GM23338 (cell line): ENCODE measurements around the gene EPHB2. TPM values are rescaled to one million over a fixed set of nuclear protein-coding genes. Genes with fewer than 3 reads are reported as not detected.

Experiments
- ATAC-seq: fragments of 200-7000 bp; cut with Tn5 transposase; 3 replicates; pipeline ENCODE4 v1.9.1; 2020
- DNase-seq: peaks from one replicate; pipeline ENCODE4 v3.0.0-alpha.2; 2015; ENCODE audit warnings: low spot score
- H2AFZ ChIP-seq: fragments of 200-600 bp; sonication (generic); 2 replicates; pipeline ENCODE4 v1.8.0; 2016; ENCODE audit warnings: antibody characterized with exemption, mild to moderate bottlenecking, moderate library complexity
- H3F3A ChIP-seq: fragments of 200-600 bp; sonication (generic); replicated peaks from 2 replicates; pipeline ENCODE4 v1.8.0; 2017; ENCODE audit warnings: antibody characterized with exemption, mixed run types, low read depth
- H3K27ac ChIP-seq: fragments of 200-600 bp; sonication (generic); 2 replicates; pipeline ENCODE4 v1.6.1; 2016; ENCODE audit warnings: low read depth
- H3K27me3 ChIP-seq: fragments of 200-600 bp; sonication (generic); 2 replicates; pipeline ENCODE4 v1.8.0; 2016; ENCODE audit warnings: mild to moderate bottlenecking, mixed run types, moderate library complexity; ENCODE audit not compliant: insufficient read depth
- H3K36me3 ChIP-seq: fragments of 200-600 bp; sonication (generic); 2 replicates; pipeline ENCODE4 v1.8.0; 2016; ENCODE audit warnings: mild to moderate bottlenecking; ENCODE audit not compliant: insufficient read depth
- H3K4me1 ChIP-seq: fragments of 200-600 bp; sonication (generic); 2 replicates; pipeline ENCODE4 v1.8.0; 2016; ENCODE audit warnings: mild to moderate bottlenecking, moderate library complexity; ENCODE audit not compliant: insufficient read depth
- H3K4me2 ChIP-seq: fragments of 200-600 bp; sonication (generic); 2 replicates; pipeline ENCODE4 v1.7.1; 2017; ENCODE audit warnings: mixed run types
- H3K4me3 ChIP-seq: fragments of 200-600 bp; sonication (generic); 2 replicates; pipeline ENCODE4 v1.6.1; 2016; ENCODE audit warnings: mixed run types
- H3K79me2 ChIP-seq: fragments of 200-600 bp; sonication (generic); replicated peaks from 2 replicates; pipeline ENCODE4 v1.8.0; 2017; ENCODE audit warnings: mild to moderate bottlenecking; ENCODE audit not compliant: insufficient read depth
- H3K9me2 ChIP-seq: fragments of 200-600 bp; sonication (generic); 2 replicates; pipeline ENCODE4 v1.8.0; 2017; ENCODE audit not compliant: insufficient read depth
- H4K20me1 ChIP-seq: fragments of 200-600 bp; sonication (generic); replicated peaks from 2 replicates; pipeline ENCODE4 v1.8.0; 2017; ENCODE audit warnings: mild to moderate bottlenecking; ENCODE audit not compliant: insufficient read depth
- H3K27ac Mint-ChIP-seq: 2 replicates; pipeline ENCODE4 v1.8.0; 2020; ENCODE audit warnings: inconsistent platforms, mild to moderate bottlenecking, moderate library complexity, mixed read lengths
- H3K27me3 Mint-ChIP-seq: 3 replicates; pipeline ENCODE4 v1.8.0; 2022; ENCODE audit warnings: low read depth, mild to moderate bottlenecking, moderate library complexity, mixed read lengths, inconsistent platforms; ENCODE audit not compliant: insufficient read depth, poor library complexity
- H3K36me3 Mint-ChIP-seq: 3 replicates; pipeline ENCODE4 v1.8.0; 2021; ENCODE audit warnings: low read depth, mild to moderate bottlenecking, inconsistent platforms, moderate library complexity, mixed read lengths
- H3K4me1 Mint-ChIP-seq: 3 replicates; pipeline ENCODE4 v1.8.0; 2020; ENCODE audit warnings: mild to moderate bottlenecking, inconsistent platforms, mixed read lengths
- H3K4me3 Mint-ChIP-seq: 3 replicates; pipeline ENCODE4 v1.8.0; 2021; ENCODE audit warnings: moderate library complexity, mild to moderate bottlenecking, inconsistent platforms, mixed read lengths
- H3K9me3 Mint-ChIP-seq: 3 replicates; pipeline ENCODE4 v1.8.0; 2020; ENCODE audit warnings: moderate library complexity, mild to moderate bottlenecking, inconsistent platforms, mixed read lengths
- CREB1 ChIP-seq: fragments of 250-450 bp; sonication (Bioruptor Pico); IDR thresholded peaks from 2 replicates; pipeline ENCODE4 v1.5.0; 2020; ENCODE audit warnings: low read depth, mild to moderate bottlenecking, moderate library complexity
- EZH2 ChIP-seq: fragments of 200-600 bp; sonication (generic); IDR thresholded peaks from one replicate; pipeline ENCODE4 v1.8.0; 2017; ENCODE audit warnings: antibody characterized with exemption, mild to moderate bottlenecking, low read depth; ENCODE audit not compliant: unreplicated experiment
- EZH2phosphoT487 ChIP-seq: fragments of 200-600 bp; sonication (generic); IDR thresholded peaks from one replicate; pipeline ENCODE4 v1.8.1; 2018; ENCODE audit warnings: antibody characterized with exemption; ENCODE audit not compliant: unreplicated experiment
- JUNB ChIP-seq: IDR thresholded peaks from one replicate; pipeline ENCODE4 v1.6.1; 2016; ENCODE audit warnings: antibody characterized with exemption; ENCODE audit not compliant: unreplicated experiment
- NANOG ChIP-seq: IDR thresholded peaks from 2 replicates; pipeline ENCODE4 v1.6.1; 2016; ENCODE audit warnings: antibody characterized with exemption, borderline replicate concordance
- POLR2AphosphoS5 ChIP-seq: IDR thresholded peaks from 2 replicates; pipeline ENCODE4 v1.6.1; 2016; ENCODE audit warnings: antibody characterized with exemption, low read depth
- STAT1 ChIP-seq: IDR thresholded peaks from one replicate; pipeline ENCODE4 v1.6.1; 2016; ENCODE audit warnings: antibody characterized with exemption; ENCODE audit not compliant: unreplicated experiment
- ZNF114 ChIP-seq: fragments of 250-450 bp; sonication (Bioruptor Pico); IDR thresholded peaks from 2 replicates; pipeline ENCODE4 v1.5.0; 2020; ENCODE audit warnings: mild to moderate bottlenecking, moderate library complexity
- ZNF331 ChIP-seq: fragments of 250-450 bp; sonication (Bioruptor Pico); IDR thresholded peaks from 2 replicates; pipeline ENCODE4 v1.5.0; 2020; ENCODE audit warnings: low read depth, mild to moderate bottlenecking, moderate library complexity
- polyA plus RNA-seq: library from polyadenylated mRNA; unstranded; fragments of >200 nt; fragmentation: Nextera tagmentation; extraction: Ambion mirVana; gene quantifications from 2 replicates; pipeline ENCODE4 v1.2.1, GENCODE V29; 2016
- total RNA-seq: library from RNA; depleted of rRNA; stranded (reverse); fragments of >200 nt; shearing (Covaris generic); gene quantifications from 2 replicates; pipeline ENCODE4 v1.2.3, GENCODE V29; 2014
- TF ChIP-seq, protein P1 (sequence below): IDR thresholded peaks from one replicate; pipeline ENCODE4 v1.6.1; 2018; ENCODE audit warnings: antibody characterized with exemption; ENCODE audit not compliant: unreplicated experiment
- TF ChIP-seq, protein P2 (sequence below): fragments of 250-450 bp; sonication (Bioruptor Pico); IDR thresholded peaks from 2 replicates; pipeline ENCODE4 v1.5.0; 2020; ENCODE audit warnings: mild to moderate bottlenecking, moderate library complexity
- TF ChIP-seq, protein P3 (sequence below), 2 experiments: fragments of 200-600 bp in 1 of 2; sonication (generic) in 1 of 2; conservative IDR thresholded peaks; 2 replicates each; pipeline versions ENCODE4 v1.5.1 to v1.6.1; 2016 to 2017; ENCODE audit warnings: antibody characterized with exemption in 2 of 2, low read depth in 2 of 2, mild to moderate bottlenecking in 2 of 2, moderate library complexity in 1 of 2
- TF ChIP-seq, protein P4 (sequence below): IDR thresholded peaks from 2 replicates; pipeline ENCODE4 v1.6.1; 2016; ENCODE audit warnings: antibody characterized with exemption

Gene EPHB2
- total and polyA plus RNA-seq, 2 experiments from 2014 or later = 4.1 to 20.1 TPM

DNA sequence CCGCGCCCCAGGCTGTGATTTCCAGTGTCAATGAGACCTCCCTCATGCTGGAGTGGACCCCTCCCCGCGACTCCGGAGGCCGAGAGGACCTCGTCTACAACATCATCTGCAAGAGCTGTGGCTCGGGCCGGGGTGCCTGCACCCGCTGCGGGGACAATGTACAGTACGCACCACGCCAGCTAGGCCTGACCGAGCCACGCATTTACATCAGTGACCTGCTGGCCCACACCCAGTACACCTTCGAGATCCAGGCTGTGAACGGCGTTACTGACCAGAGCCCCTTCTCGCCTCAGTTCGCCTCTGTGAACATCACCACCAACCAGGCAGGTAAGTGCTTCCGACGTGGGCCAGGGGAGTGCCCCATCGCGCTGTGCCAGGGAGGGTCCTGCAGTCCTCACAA lies 154.2 kb downstream of the EPHB2 start:
- no peaks in the 10 kb centered on the region for H3K9me2 ChIP-seq
- H3K4me3 ChIP-seq = no peak overlapping the region
- Mint-ChIP-seq H3K9me3 (no peaks in the 10 kb centered on the region; the same call in 2 of the 3 replicates), H3K36me3 (peaks cover 3% of the 10 kb centered on the region; the same call in 2 of the 3 replicates), H3K27ac (no peak overlapping the region), H3K4me1 (peaks cover 2% of the 10 kb centered on the region; the same call in 1 of the 3 replicates), H3K4me3 (no peak overlapping the region), H3K27me3 (peaks cover 4% of the 10 kb centered on the region)
- H2AFZ ChIP-seq = no peak overlapping the region
- no peak overlapping the region for H3K27ac ChIP-seq
- no peaks in the 10 kb centered on the region for H3K4me1 ChIP-seq
- no peak for ATAC-seq
- TF ChIP-seq, protein P1, sequence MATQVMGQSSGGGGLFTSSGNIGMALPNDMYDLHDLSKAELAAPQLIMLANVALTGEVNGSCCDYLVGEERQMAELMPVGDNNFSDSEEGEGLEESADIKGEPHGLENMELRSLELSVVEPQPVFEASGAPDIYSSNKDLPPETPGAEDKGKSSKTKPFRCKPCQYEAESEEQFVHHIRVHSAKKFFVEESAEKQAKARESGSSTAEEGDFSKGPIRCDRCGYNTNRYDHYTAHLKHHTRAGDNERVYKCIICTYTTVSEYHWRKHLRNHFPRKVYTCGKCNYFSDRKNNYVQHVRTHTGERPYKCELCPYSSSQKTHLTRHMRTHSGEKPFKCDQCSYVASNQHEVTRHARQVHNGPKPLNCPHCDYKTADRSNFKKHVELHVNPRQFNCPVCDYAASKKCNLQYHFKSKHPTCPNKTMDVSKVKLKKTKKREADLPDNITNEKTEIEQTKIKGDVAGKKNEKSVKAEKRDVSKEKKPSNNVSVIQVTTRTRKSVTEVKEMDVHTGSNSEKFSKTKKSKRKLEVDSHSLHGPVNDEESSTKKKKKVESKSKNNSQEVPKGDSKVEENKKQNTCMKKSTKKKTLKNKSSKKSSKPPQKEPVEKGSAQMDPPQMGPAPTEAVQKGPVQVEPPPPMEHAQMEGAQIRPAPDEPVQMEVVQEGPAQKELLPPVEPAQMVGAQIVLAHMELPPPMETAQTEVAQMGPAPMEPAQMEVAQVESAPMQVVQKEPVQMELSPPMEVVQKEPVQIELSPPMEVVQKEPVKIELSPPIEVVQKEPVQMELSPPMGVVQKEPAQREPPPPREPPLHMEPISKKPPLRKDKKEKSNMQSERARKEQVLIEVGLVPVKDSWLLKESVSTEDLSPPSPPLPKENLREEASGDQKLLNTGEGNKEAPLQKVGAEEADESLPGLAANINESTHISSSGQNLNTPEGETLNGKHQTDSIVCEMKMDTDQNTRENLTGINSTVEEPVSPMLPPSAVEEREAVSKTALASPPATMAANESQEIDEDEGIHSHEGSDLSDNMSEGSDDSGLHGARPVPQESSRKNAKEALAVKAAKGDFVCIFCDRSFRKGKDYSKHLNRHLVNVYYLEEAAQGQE = no peak
- TF ChIP-seq, protein P2, sequence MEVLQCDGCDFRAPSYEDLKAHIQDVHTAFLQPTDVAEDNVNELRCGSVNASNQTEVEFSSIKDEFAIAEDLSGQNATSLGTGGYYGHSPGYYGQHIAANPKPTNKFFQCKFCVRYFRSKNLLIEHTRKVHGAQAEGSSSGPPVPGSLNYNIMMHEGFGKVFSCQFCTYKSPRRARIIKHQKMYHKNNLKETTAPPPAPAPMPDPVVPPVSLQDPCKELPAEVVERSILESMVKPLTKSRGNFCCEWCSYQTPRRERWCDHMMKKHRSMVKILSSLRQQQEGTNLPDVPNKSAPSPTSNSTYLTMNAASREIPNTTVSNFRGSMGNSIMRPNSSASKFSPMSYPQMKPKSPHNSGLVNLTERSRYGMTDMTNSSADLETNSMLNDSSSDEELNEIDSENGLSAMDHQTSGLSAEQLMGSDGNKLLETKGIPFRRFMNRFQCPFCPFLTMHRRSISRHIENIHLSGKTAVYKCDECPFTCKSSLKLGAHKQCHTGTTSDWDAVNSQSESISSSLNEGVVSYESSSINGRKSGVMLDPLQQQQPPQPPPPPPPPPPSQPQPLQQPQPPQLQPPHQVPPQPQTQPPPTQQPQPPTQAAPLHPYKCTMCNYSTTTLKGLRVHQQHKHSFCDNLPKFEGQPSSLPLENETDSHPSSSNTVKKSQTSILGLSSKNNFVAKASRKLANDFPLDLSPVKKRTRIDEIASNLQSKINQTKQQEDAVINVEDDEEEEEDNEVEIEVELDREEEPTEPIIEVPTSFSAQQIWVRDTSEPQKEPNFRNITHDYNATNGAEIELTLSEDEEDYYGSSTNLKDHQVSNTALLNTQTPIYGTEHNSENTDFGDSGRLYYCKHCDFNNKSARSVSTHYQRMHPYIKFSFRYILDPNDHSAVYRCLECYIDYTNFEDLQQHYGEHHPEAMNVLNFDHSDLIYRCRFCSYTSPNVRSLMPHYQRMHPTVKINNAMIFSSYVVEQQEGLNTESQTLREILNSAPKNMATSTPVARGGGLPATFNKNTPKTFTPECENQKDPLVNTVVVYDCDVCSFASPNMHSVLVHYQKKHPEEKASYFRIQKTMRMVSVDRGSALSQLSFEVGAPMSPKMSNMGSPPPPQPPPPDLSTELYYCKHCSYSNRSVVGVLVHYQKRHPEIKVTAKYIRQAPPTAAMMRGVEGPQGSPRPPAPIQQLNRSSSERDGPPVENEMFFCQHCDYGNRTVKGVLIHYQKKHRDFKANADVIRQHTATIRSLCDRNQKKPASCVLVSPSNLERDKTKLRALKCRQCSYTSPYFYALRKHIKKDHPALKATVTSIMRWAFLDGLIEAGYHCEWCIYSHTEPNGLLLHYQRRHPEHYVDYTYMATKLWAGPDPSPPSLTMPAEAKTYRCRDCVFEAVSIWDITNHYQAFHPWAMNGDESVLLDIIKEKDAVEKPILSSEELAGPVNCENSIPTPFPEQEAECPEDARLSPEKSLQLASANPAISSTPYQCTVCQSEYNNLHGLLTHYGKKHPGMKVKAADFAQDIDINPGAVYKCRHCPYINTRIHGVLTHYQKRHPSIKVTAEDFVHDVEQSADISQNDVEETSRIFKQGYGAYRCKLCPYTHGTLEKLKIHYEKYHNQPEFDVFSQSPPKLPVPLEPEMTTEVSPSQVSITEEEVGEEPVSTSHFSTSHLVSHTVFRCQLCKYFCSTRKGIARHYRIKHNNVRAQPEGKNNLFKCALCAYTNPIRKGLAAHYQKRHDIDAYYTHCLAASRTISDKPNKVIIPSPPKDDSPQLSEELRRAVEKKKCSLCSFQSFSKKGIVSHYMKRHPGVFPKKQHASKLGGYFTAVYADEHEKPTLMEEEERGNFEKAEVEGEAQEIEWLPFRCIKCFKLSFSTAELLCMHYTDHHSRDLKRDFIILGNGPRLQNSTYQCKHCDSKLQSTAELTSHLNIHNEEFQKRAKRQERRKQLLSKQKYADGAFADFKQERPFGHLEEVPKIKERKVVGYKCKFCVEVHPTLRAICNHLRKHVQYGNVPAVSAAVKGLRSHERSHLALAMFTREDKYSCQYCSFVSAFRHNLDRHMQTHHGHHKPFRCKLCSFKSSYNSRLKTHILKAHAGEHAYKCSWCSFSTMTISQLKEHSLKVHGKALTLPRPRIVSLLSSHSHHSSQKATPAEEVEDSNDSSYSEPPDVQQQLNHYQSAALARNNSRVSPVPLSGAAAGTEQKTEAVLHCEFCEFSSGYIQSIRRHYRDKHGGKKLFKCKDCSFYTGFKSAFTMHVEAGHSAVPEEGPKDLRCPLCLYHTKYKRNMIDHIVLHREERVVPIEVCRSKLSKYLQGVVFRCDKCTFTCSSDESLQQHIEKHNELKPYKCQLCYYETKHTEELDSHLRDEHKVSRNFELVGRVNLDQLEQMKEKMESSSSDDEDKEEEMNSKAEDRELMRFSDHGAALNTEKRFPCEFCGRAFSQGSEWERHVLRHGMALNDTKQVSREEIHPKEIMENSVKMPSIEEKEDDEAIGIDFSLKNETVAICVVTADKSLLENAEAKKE (CRISPR knock-in tag) = no peak
- TF ChIP-seq EZH2 = no peak
- no peak for TF ChIP-seq ZNF114 (CRISPR knock-in tag)
- no peak for TF ChIP-seq CREB1 (CRISPR knock-in tag)
- no peak for TF ChIP-seq JUNB
- no peak for TF ChIP-seq STAT1
- TF ChIP-seq, protein P3, sequence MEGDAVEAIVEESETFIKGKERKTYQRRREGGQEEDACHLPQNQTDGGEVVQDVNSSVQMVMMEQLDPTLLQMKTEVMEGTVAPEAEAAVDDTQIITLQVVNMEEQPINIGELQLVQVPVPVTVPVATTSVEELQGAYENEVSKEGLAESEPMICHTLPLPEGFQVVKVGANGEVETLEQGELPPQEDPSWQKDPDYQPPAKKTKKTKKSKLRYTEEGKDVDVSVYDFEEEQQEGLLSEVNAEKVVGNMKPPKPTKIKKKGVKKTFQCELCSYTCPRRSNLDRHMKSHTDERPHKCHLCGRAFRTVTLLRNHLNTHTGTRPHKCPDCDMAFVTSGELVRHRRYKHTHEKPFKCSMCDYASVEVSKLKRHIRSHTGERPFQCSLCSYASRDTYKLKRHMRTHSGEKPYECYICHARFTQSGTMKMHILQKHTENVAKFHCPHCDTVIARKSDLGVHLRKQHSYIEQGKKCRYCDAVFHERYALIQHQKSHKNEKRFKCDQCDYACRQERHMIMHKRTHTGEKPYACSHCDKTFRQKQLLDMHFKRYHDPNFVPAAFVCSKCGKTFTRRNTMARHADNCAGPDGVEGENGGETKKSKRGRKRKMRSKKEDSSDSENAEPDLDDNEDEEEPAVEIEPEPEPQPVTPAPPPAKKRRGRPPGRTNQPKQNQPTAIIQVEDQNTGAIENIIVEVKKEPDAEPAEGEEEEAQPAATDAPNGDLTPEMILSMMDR (conservative IDR thresholded peaks at IDR 0.05; ENCODE audit: low read depth in 2 of 2) = no peak
- no peak for TF ChIP-seq POLR2AphosphoS5
- TF ChIP-seq NANOG = no peak
- no peak for TF ChIP-seq EZH2phosphoT487
- TF ChIP-seq, protein P4, sequence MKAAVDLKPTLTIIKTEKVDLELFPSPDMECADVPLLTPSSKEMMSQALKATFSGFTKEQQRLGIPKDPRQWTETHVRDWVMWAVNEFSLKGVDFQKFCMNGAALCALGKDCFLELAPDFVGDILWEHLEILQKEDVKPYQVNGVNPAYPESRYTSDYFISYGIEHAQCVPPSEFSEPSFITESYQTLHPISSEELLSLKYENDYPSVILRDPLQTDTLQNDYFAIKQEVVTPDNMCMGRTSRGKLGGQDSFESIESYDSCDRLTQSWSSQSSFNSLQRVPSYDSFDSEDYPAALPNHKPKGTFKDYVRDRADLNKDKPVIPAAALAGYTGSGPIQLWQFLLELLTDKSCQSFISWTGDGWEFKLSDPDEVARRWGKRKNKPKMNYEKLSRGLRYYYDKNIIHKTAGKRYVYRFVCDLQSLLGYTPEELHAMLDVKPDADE = no peak
- no peak for TF ChIP-seq ZNF331 (CRISPR knock-in tag)
- no peaks in the 10 kb centered on the region for H3K36me3 ChIP-seq
- H3K4me2 ChIP-seq = no peak overlapping the region
- DNase-seq = no peak
- H3K79me2 ChIP-seq = no peaks in the 10 kb centered on the region
- no peaks in the 10 kb centered on the region for H3K27me3 ChIP-seq
- no peaks in the 10 kb centered on the region for H3F3A ChIP-seq
- H4K20me1 ChIP-seq = no peaks in the 10 kb centered on the region
